Measurements from ENCODE around the gene C4orf50. TPM values are rescaled to one million over a fixed set of nuclear protein-coding genes. Genes with fewer than 3 reads are reported as not detected.

C4orf50 gene
- total RNA-seq, 1 experiment from 2014 or later = 0.17 TPM

DNA sequence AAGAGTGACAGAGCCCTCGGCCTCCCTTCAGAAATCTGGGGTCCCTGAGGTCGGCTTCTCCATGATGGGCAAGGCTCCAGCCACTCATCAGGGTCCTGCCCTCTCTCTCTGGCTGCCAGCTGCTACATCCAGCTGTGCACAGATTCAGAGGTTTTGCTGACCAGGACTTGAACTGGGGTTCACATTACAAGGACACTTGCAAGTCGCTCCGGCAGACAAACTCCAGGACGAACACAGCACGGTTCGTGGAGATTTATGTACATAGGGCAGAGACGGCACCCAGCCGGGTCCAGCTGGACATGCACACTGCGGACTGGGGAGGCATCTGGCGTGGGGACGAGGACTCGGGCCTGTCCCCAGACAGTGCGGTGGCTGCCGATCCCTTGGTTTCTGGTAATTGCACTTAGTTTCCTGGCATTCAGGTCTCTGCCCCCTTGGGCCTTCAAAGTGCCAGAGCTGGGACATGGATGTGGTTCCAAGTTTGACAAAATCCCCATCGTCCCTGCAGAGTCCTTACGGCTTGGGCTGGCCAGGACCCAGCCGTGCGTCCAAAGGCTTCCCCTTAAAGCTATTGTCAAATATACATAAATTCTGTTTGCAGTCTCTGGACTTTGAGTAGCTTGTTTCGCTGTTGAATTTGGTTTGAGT is 6.2 kb upstream of the C4orf50 start:
- H3K4me2 ChIP-seq (ENCODE audit: insufficient read depth, insufficient read length, low read length) = no peak overlapping the region
- no peak overlapping the region for H2AK5ac ChIP-seq (ENCODE audit: insufficient read length, low read length)
- no peak overlapping the region for H3K27ac Mint-ChIP-seq
- DNase-seq = no peak
- H3K79me2 ChIP-seq (ENCODE audit: insufficient read depth, low read length) = no peaks in the 10 kb centered on the region
- no peak overlapping the region for H3K23ac ChIP-seq (ENCODE audit: insufficient read length, low read depth, low read length)
- H3K27me3 Mint-ChIP-seq (ENCODE audit: low read depth) = no peaks in the 10 kb centered on the region; the same call in 1 of the 2 replicates
- no peak overlapping the region for H4K8ac ChIP-seq (replicated peaks; ENCODE audit: insufficient read length, low read depth, low read length)
- WGBS (ENCODE audit: extremely low coverage, insufficient read length, low lambda C conversion rate) = no CpG with 5 or more reads among the region's 20 CpGs
- H2BK15ac ChIP-seq (ENCODE audit: low read depth, low read length) = no peak overlapping the region
- no peak overlapping the region for H2AFZ ChIP-seq (ENCODE audit: low read length)
- no peak overlapping the region for H2BK20ac ChIP-seq (ENCODE audit: low read depth, low read length, poor library complexity, severe bottlenecking)
- H3K27ac ChIP-seq (ENCODE audit: insufficient read length, low read depth, low read length) = no peak overlapping the region
- H3K4me1 ChIP-seq (ENCODE audit: insufficient read depth, low read length) = peaks cover 2% of the 10 kb centered on the region; the same call in 1 of the 2 replicates
- H3K27me3 ChIP-seq (ENCODE audit: insufficient read depth, low read length) = no peaks in the 10 kb centered on the region
- no peak overlapping the region for H4K5ac ChIP-seq (ENCODE audit: insufficient read length, low read depth, low read length)
- no peak overlapping the region for H2BK120ac ChIP-seq (ENCODE audit: low read depth, low read length, poor library complexity, severe bottlenecking)
- no peaks in the 10 kb centered on the region for H3K9me3 ChIP-seq (ENCODE audit: control insufficient read depth, low read depth, low read length)
- H3K23me2 ChIP-seq (ENCODE audit: insufficient read length, low read depth, low read length, poor library complexity, severe bottlenecking) = no peaks in the 10 kb centered on the region
- no peak overlapping the region for H3K18ac ChIP-seq (ENCODE audit: insufficient read length, low read depth, low read length)
- H3K79me1 ChIP-seq (ENCODE audit: insufficient read depth, low read depth, low read length, poor library complexity, severe bottlenecking) = no peaks in the 10 kb centered on the region
- H3T11ph ChIP-seq (ENCODE audit: low read length) = no peak overlapping the region
- H4K91ac ChIP-seq (ENCODE audit: insufficient read length, low read depth, low read length) = no peak overlapping the region
- no peak overlapping the region for H3K4me3 Mint-ChIP-seq
- H2BK12ac ChIP-seq (ENCODE audit: insufficient read length, low read depth, low read length) = no peak overlapping the region
- H3K14ac ChIP-seq (ENCODE audit: insufficient read depth, low read length) = no peak overlapping the region
- H3K4ac ChIP-seq (ENCODE audit: low read depth, low read length) = no peak overlapping the region
- no peaks in the 10 kb centered on the region; a peak in 1 of 5 replicates for H3K9me3 Mint-ChIP-seq
- H3K4me1 Mint-ChIP-seq = peaks cover 33 to 34% of the 10 kb centered on the region in 2 experiments
- no peaks in the 10 kb centered on the region for H4K20me1 ChIP-seq (ENCODE audit: control insufficient read depth, insufficient read depth, insufficient read length)
- TF ChIP-seq, protein P1, sequence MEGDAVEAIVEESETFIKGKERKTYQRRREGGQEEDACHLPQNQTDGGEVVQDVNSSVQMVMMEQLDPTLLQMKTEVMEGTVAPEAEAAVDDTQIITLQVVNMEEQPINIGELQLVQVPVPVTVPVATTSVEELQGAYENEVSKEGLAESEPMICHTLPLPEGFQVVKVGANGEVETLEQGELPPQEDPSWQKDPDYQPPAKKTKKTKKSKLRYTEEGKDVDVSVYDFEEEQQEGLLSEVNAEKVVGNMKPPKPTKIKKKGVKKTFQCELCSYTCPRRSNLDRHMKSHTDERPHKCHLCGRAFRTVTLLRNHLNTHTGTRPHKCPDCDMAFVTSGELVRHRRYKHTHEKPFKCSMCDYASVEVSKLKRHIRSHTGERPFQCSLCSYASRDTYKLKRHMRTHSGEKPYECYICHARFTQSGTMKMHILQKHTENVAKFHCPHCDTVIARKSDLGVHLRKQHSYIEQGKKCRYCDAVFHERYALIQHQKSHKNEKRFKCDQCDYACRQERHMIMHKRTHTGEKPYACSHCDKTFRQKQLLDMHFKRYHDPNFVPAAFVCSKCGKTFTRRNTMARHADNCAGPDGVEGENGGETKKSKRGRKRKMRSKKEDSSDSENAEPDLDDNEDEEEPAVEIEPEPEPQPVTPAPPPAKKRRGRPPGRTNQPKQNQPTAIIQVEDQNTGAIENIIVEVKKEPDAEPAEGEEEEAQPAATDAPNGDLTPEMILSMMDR (conservative IDR thresholded peaks at IDR 0.05) = no peak
- H3K9ac ChIP-seq (ENCODE audit: extremely low read depth, insufficient read length, low read length) = no peak overlapping the region
- no peaks in the 10 kb centered on the region for H3K36me3 Mint-ChIP-seq (ENCODE audit: insufficient read depth in 1 of 3, low read depth in 3 of 3)
- no peak overlapping the region for H2BK5ac ChIP-seq (ENCODE audit: insufficient read length, low read length)
- no peak overlapping the region for H3K56ac ChIP-seq (ENCODE audit: insufficient read length, low read depth, low read length)

All from H9 (cell line).